GM19238 (cell line): Measurements from ENCODE around the gene KCNE5.
"Not testable (repeated sequence)": the region's sequence is repeated elsewhere in the genome, so short reads cannot be mapped to it uniquely, and the experiment has no call there.

ENCODE experiments used
- DNase-seq: peaks from one replicate; pipeline ENCODE4 v3.0.0; 2011; ENCODE audit warnings: low spot score; ENCODE audit not compliant: insufficient read length

Gene KCNE5, protein sequence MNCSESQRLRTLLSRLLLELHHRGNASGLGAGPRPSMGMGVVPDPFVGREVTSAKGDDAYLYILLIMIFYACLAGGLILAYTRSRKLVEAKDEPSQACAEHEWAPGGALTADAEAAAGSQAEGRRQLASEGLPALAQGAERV

DNA sequence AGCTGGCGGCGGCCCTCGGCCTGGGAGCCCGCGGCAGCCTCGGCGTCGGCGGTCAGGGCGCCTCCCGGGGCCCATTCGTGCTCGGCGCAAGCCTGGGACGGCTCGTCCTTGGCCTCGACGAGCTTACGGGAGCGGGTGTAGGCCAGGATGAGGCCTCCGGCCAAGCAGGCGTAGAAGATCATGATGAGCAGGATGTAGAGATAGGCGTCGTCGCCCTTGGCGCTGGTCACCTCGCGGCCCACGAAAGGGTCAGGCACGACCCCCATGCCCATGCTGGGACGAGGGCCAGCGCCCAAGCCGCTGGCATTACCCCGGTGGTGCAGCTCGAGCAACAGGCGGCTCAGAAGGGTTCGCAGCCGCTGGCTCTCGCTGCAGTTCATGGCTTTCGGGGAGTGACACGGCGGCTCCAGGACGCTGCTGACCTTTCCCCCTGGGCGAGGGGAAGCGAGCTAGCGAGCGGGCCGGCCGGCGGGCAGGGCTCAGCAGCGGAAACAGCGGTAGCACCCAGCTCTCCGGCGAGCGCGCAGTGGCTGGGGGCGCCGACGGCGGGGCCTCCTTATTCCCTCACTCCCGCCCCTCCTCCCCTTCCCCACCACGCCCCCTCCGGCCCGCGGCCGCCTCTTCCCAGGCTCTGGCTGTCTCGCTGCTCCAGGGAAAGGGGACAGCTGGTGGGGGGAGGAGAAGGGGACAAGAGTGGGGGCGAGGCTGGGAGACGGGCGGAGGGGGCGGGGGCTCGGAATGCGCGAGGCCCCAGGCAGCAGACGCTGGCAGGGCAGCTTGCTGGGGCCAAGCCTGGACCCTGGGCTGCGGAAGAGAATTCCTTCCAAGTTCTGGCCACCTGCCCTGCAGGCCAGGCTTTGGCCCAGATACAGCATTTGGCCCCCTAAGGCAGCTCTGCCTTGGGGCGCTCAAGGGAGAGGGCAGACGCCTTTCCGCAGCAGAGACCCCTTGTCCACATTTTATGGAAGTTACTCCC lies at the start of gene KCNE5:
KCNE5 (minus strand) TSS at position 532 of the 976 bp plus-strand sequence; CDS start at position 380, 152 bp downstream.
- no peak for DNase-seq

GRCh38 chrX:109672239-109672638 lies 47.3 kb upstream of the KCNE5 start:
- no peak for DNase-seq

GRCh38 chrX:109671170-109671569 lies 46.2 kb upstream of the KCNE5 start:
- not testable (repeated sequence) for DNase-seq

GRCh38 chrX:109667986-109668385 lies 43.0 kb upstream of the KCNE5 start:
- DNase-seq, result no peak

DNA sequence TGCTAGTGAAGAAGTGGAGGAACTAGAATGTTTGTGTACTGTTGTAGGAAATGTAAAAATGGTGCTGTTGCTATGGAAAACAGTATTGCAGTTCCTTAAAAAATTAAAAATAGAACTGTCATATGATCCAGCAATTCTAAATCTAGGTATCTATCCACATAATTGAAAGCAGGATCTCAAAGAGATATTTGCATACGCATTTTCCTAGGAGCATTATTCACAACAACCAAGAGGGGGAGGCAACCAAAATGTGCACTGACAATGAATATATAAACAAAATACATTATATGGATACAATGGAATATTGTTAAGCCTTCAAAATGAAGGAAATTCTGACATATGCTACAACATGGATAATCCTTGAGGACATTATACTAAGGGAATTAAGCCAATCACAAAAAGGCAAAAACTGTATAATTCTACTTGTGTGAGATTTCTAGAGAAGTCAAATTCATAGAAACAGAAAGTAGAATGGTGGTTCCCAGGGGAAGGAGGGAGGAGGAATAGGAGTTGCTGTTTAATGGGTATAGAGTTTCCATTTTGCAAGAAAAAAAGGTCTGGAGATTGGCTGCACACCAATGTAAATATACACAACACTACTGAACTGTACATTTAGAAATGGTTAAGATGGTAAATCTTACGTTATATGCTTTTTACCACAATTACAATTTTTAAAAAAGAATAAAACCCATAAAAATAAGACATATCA lies 35.6 kb upstream of the KCNE5 start:
- no peak for DNase-seq

GRCh38 chrX:109658391-109658790 lies 33.4 kb upstream of the KCNE5 start:
- DNase-seq, result no peak

- not testable (repeated sequence) for DNase-seq
Measured at GRCh38 chrX:109657364-109657763, 32.4 kb upstream of the KCNE5 start.

DNA sequence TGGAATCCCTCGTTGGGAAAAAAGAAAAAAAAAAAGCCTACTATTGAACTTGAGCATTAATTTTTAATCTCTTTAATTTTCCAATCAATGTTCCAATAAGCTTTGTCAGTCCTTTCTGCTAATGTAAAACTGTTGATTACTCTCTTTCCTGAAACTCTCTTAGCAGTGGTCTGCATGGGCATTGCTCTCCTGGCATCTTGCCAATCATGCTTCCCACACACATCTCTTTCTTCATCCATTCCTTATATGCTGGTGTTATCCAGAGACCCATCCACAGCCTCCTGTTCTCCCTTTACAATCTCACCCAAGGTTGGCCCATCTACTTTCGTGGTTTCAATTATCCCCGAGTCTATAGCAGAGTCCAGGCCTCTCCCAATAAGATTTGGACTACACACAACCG lies 31.8 kb upstream of the KCNE5 start:
- DNase-seq, result no peak

GRCh38 chrX:109655502-109656201 lies 30.7 kb upstream of the KCNE5 start:
- DNase-seq, result no peak

- DNase-seq, result no peak
Measured at GRCh38 chrX:109654516-109655109, 29.6 kb upstream of the KCNE5 start.

DNA sequence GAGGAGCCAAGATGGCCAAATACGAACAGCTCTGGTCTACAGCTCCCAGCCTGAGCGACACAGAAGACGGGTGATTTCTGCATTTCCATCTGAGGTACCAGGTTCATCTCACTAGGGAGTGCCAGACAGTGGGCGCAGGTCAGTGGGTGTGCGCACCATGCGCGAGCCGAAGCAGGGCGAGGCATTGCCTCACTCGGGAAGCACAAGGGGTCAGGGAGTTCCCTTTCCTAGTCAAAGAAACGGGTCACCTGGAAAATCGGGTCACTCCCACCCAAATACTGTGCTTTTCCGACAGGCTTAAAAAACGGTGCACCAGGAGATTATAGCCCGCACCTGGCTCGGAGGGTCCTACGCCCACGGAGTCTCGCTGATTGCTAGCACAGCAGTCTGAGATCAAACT lies 19.7 kb upstream of the KCNE5 start:
- DNase-seq, result not testable (repeated sequence)

DNA sequence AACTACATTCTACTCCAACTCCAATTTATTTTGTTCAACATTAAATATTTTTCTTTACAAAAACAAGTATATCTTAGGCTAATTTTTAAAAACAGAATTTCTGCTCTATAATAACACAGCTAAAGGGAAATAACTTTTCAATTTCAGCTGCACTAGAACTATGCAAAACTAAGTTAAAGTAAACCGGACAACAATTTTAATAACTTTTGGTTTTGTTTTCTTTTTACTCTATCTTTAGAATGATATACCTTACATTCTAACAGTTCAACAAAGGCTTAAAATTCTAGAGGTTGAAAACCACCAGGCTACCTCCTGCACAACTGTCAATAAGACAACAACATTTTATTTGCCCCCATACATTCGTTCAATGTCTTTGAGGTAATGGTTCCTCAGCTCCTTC lies 18.7 kb upstream of the KCNE5 start:
- no peak for DNase-seq

- no peak for DNase-seq
Measured at GRCh38 chrX:109638158-109638557, 13.2 kb upstream of the KCNE5 start.

- not testable (repeated sequence) for DNase-seq
Measured at GRCh38 chrX:109637477-109637876, 12.5 kb upstream of the KCNE5 start.

DNA sequence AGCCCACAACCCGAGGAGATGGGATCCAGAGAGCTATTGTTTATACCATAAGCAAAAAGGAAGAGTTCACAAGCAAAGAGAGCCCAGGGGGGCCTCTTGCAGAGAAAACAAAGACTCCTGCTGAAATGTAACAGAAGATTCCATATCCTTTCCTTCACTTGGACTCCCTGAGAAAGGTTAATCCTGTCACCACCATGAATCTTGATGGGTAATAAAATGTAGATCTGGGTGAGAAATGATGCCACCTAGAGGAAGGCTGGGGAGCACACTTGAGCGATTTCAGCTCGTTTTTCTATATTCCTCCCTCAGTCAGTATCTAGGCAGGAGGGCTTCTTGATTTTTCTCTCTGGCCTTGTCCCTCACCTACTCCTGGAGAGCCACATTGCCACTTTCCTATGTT lies 10.2 kb upstream of the KCNE5 start:
- DNase-seq, result no peak

GRCh38 chrX:109632906-109633504 lies 8.0 kb upstream of the KCNE5 start:
- DNase-seq, result no peak

DNA sequence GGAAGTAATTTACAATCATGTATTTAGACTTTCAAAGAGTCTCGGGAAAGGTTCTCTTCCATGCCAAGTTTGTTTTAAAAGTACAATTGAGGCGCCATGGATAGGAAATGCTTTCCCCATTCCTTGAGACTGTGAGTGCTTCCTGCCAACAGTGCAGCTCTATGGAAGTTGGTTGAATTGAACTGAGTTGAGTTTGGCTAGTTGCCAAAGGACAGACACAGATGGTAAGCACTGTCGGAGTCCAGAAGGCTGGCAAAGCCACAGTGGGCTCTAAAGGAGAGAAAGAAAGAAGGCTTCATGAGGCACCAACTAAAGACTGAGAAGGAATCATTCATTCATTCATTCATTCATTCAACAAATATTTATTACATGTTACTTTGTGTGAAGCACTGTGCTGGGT lies 4.3 kb upstream of the KCNE5 start:
- DNase-seq, result no peak

- no peak for DNase-seq
Measured at GRCh38 chrX:109626637-109627036, 1.7 kb upstream of the KCNE5 start.

DNA sequence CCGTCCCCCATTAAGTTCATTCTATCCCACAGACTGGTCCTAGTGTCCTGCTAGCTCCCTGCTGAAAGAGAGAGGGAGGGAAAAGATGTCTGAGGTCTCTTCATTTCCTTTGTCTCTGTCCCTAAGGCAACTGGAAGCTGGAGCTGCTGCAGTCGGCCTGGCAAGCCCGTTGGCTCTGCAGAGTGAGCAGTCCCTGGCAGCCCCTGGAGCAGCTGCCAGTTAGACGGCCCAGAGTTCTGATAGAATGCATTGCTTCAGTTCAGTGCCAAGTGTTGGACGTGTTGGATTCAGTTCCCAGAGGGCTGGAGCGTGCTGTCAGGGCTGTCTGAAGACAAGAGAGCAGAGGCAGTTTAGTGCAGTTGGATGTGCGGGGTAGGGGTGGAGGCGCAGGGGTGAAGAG lies 975 bp downstream of the KCNE5 start:
- DNase-seq, result no peak

DNA sequence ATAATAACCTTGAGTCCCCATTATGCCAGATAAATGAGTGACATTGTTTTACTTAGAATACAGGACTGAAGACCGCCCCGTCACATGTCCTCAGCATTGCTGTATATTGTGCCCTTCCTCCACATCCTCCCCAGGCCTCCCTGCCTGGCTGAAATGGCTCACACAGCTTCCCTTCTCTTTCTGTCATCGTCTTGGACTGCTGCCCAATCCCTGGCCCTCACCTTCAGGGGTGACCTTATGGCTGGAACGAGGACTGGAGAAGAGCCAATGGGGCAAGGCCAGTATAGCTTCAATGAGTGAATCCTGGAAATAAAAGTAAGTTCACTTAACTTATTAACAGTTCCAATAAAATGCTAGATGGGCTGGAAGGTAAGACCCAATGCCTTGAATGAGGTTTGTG lies 2.7 kb downstream of the KCNE5 start:
- DNase-seq, result no peak

GRCh38 chrX:109619771-109620170 lies 5.2 kb downstream of the KCNE5 start:
- no peak for DNase-seq
